KMS-11 (cell line): ENCODE data around the gene SLC10A7.

Experiments used
- H2AFZ ChIP-seq: fragments of 200-600 bp; sonication (generic); 2 replicates; pipeline ENCODE4 v1.6.1; 2016; ENCODE audit warnings: antibody characterized with exemption, mixed run types, low read depth
- H3K27ac ChIP-seq: fragments of 200-600 bp; sonication (generic); 2 replicates; pipeline ENCODE4 v1.6.1; 2016; ENCODE audit warnings: mild to moderate bottlenecking, mixed run types
- H3K27me3 ChIP-seq: fragments of 200-600 bp; sonication (generic); 2 replicates; pipeline ENCODE4 v1.6.1; 2017; ENCODE audit warnings: mild to moderate bottlenecking, low read depth, mixed run types, moderate library complexity; ENCODE audit not compliant: insufficient read depth
- H3K36me3 ChIP-seq: fragments of 200-600 bp; sonication (generic); 2 replicates; pipeline ENCODE4 v1.6.1; 2017; ENCODE audit warnings: mild to moderate bottlenecking, mixed run types; ENCODE audit not compliant: insufficient read depth
- H3K4me1 ChIP-seq: fragments of 200-600 bp; sonication (generic); 2 replicates; pipeline ENCODE4 v1.6.1; 2016; ENCODE audit warnings: mild to moderate bottlenecking, low read depth, mixed run types; ENCODE audit not compliant: poor library complexity, severe bottlenecking
- H3K4me2 ChIP-seq: fragments of 200-600 bp; sonication (generic); 2 replicates; pipeline ENCODE4 v1.7.0; 2016; ENCODE audit warnings: mild to moderate bottlenecking, mixed run types
- H3K4me3 ChIP-seq: fragments of 200-600 bp; sonication (generic); IDR thresholded peaks from 2 replicates; pipeline ENCODE4 v1.6.1; 2017; ENCODE audit warnings: low read depth, low read length, mixed read lengths; ENCODE audit not compliant: insufficient read depth
- H3K79me2 ChIP-seq: fragments of 200-600 bp; sonication (generic); 2 replicates; pipeline ENCODE4 v1.6.1; 2016; ENCODE audit warnings: low read depth, mixed run types; ENCODE audit not compliant: insufficient read depth
- H3K9ac ChIP-seq: fragments of 200-600 bp; sonication (generic); 2 replicates; pipeline ENCODE4 v1.6.1; 2016; ENCODE audit warnings: mild to moderate bottlenecking, mixed run types
- H4K20me1 ChIP-seq: fragments of 200-600 bp; sonication (generic); 2 replicates; pipeline ENCODE4 v1.6.1; 2016; ENCODE audit warnings: mild to moderate bottlenecking, mixed run types; ENCODE audit not compliant: insufficient read depth
- TF ChIP-seq, protein P1 (sequence below): fragments of 200-600 bp; sonication (generic); conservative IDR thresholded peaks from 2 replicates; pipeline ENCODE4 v1.6.1; 2017; ENCODE audit warnings: low read depth, mild to moderate bottlenecking, antibody characterized with exemption, low read length, moderate library complexity, mixed read lengths

SLC10A7 gene

GRCh38 chr4:146214238-146214637 is 307.5 kb downstream of the SLC10A7 start, which contains the start of gene REELD1:
TSS of gene REELD1 (plus strand) at chr4:146214538. CDS start at chr4:146216953, 2,415 bp downstream.
- no peak within 1 kb of the TSS for H3K27ac ChIP-seq
- no peaks in the 10 kb centered on the region for H3K4me1 ChIP-seq
- no peak within 1 kb of the TSS for H2AFZ ChIP-seq
- no peaks in the 10 kb centered on the region for H3K36me3 ChIP-seq
- TF ChIP-seq, protein P1, sequence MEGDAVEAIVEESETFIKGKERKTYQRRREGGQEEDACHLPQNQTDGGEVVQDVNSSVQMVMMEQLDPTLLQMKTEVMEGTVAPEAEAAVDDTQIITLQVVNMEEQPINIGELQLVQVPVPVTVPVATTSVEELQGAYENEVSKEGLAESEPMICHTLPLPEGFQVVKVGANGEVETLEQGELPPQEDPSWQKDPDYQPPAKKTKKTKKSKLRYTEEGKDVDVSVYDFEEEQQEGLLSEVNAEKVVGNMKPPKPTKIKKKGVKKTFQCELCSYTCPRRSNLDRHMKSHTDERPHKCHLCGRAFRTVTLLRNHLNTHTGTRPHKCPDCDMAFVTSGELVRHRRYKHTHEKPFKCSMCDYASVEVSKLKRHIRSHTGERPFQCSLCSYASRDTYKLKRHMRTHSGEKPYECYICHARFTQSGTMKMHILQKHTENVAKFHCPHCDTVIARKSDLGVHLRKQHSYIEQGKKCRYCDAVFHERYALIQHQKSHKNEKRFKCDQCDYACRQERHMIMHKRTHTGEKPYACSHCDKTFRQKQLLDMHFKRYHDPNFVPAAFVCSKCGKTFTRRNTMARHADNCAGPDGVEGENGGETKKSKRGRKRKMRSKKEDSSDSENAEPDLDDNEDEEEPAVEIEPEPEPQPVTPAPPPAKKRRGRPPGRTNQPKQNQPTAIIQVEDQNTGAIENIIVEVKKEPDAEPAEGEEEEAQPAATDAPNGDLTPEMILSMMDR = no peak
- no peak within 1 kb of the TSS for H3K9ac ChIP-seq
- H4K20me1 ChIP-seq = no peaks in the 10 kb centered on the region
- no peak within 1 kb of the TSS for H3K4me2 ChIP-seq
- H3K79me2 ChIP-seq = no peaks in the 10 kb centered on the region
- H3K27me3 ChIP-seq = no peaks in the 10 kb centered on the region
- no peak within 1 kb of the TSS for H3K4me3 ChIP-seq

GRCh38 chr4:146212781-146213180 is 309.0 kb downstream of the SLC10A7 start:
- H3K4me1 ChIP-seq = no peaks in the 10 kb centered on the region
- no peaks in the 10 kb centered on the region for H3K79me2 ChIP-seq
- no peak overlapping the region for H2AFZ ChIP-seq
- no peak overlapping the region for H3K4me2 ChIP-seq
- H3K27me3 ChIP-seq = no peaks in the 10 kb centered on the region
- H3K36me3 ChIP-seq = no peaks in the 10 kb centered on the region
- TF ChIP-seq, protein P1 = no peak
- H4K20me1 ChIP-seq = no peaks in the 10 kb centered on the region
- no peak overlapping the region for H3K27ac ChIP-seq
- H3K9ac ChIP-seq = no peak overlapping the region
- no peak overlapping the region for H3K4me3 ChIP-seq

- Histone ChIP-seq H3K9ac (no peak overlapping the region), H3K36me3 (no peaks in the 10 kb centered on the region), H3K79me2 (no peaks in the 10 kb centered on the region), H2AFZ (no peak overlapping the region), H3K27me3 (no peaks in the 10 kb centered on the region), H3K4me2 (no peak overlapping the region), H3K27ac (no peak overlapping the region), H4K20me1 (no peaks in the 10 kb centered on the region), H3K4me3 (no peak overlapping the region), H3K4me1 (no peaks in the 10 kb centered on the region)
- TF ChIP-seq, protein P1 = no peak
Measured at GRCh38 chr4:146211440-146211839, 310.3 kb downstream of the SLC10A7 start.

- no peak overlapping the region for H3K27ac ChIP-seq
- H3K27me3 ChIP-seq = no peaks in the 10 kb centered on the region
- TF ChIP-seq, protein P1 = no peak
- no peak overlapping the region for H2AFZ ChIP-seq
- H4K20me1 ChIP-seq = no peaks in the 10 kb centered on the region
- no peak overlapping the region for H3K4me2 ChIP-seq
- no peaks in the 10 kb centered on the region for H3K36me3 ChIP-seq
- H3K9ac ChIP-seq = no peak overlapping the region
- no peaks in the 10 kb centered on the region for H3K79me2 ChIP-seq
- H3K4me1 ChIP-seq = no peaks in the 10 kb centered on the region
- H3K4me3 ChIP-seq = no peak overlapping the region
Measured at GRCh38 chr4:146210890-146211289, 310.9 kb downstream of the SLC10A7 start.
